Mucosa of rectum (tissue), 2 donors: ENCODE results near the gene MUC5B.
A peak's percentile ranks its signal among the peaks of the same experiment; 100 is the strongest.

Experiments
- H3K27ac ChIP-seq, 2 donors: one replicate each; pipeline ENCODE4 v1.7.0; 2013; ENCODE audit warnings: inconsistent platforms in 2 of 2, low read depth in 2 of 2, low read length in 2 of 2
- H3K27me3 ChIP-seq, 2 donors: one replicate each; pipeline ENCODE4 v1.7.0; 2013; ENCODE audit warnings: low read length in 2 of 2; ENCODE audit not compliant: control insufficient read depth in 2 of 2, insufficient read depth in 2 of 2
- H3K36me3 ChIP-seq, 2 donors: one replicate each; pipeline ENCODE4 v1.7.0; 2013; ENCODE audit warnings: low read length in 2 of 2; ENCODE audit not compliant: control insufficient read depth in 2 of 2, insufficient read depth in 2 of 2
- H3K4me1 ChIP-seq, 2 donors: one replicate each; pipeline ENCODE4 v1.7.0; 2013; ENCODE audit warnings: low read length in 2 of 2, mild to moderate bottlenecking in 1 of 2; ENCODE audit not compliant: control insufficient read depth in 2 of 2, insufficient read depth in 2 of 2
- H3K4me3 ChIP-seq, 2 donors: one replicate each; pipeline ENCODE4 v1.7.0; 2013; ENCODE audit warnings: low read length in 2 of 2
- H3K9ac ChIP-seq, 2 donors: one replicate each; pipeline ENCODE4 v1.7.0; 2013; ENCODE audit warnings: low read length in 2 of 2, low read depth in 1 of 2, mild to moderate bottlenecking in 1 of 2
- H3K9me3 ChIP-seq, 2 donors: one replicate each; pipeline ENCODE4 v1.7.0; 2013; ENCODE audit warnings: low read length in 2 of 2; ENCODE audit not compliant: control insufficient read depth in 2 of 2
- donor health status: healthy.
- donor health status: Normal muscosa, but diverticular disease.

The MUC5B gene

GRCh38 chr11:1234771-1235305 lies 12.0 kb downstream of the MUC5B start:
- Histone ChIP-seq H3K4me3 (no peak overlapping the region), H3K27ac (no peak overlapping the region), H3K27me3 (no peaks in the 10 kb centered on the region), H3K9me3 (no peaks in the 10 kb centered on the region), H3K36me3 (peaks cover 0 to 5% of the 10 kb centered on the region in 2 donors), H3K9ac (no peak overlapping the region), H3K4me1 (peaks cover 29 to 52% of the 10 kb centered on the region in 2 donors)

DNA sequence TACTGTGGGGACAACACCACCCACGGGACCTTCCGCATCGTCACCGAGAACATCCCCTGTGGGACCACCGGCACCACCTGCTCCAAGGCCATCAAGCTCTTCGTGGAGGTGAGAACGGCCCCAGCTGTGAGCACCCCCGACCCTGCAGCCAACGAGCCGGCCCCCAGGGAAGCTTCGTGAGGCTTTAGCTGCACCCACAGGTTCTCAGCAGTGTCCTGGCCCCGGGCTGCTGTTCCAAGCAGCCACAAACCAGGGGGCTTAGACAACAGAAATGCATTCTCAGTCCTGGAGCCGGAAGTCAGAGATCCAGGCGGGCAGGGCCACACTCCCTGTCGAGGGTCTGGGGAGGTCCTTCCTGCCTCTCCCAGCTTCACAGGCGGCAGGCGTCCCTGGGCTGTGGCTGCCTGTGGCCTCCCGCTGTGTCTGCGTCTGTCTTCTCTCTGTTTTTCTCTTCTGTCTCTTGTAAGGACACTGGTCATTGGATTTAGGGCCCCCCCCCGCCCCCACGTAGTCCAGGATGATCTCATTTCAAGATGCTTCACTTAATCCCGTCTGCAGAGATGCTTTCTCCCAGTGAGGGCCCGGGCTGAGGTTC lies 12.5 kb downstream of the MUC5B start:
- Histone ChIP-seq H3K4me3 (no peak overlapping the region), H3K27me3 (no peaks in the 10 kb centered on the region), H3K36me3 (peaks cover 3% of the 10 kb centered on the region in 2 donors), H3K27ac (no peak overlapping the region), H3K9me3 (no peaks in the 10 kb centered on the region), H3K4me1 (peaks cover 25 to 48% of the 10 kb centered on the region in 2 donors), H3K9ac (no peak overlapping the region)

DNA sequence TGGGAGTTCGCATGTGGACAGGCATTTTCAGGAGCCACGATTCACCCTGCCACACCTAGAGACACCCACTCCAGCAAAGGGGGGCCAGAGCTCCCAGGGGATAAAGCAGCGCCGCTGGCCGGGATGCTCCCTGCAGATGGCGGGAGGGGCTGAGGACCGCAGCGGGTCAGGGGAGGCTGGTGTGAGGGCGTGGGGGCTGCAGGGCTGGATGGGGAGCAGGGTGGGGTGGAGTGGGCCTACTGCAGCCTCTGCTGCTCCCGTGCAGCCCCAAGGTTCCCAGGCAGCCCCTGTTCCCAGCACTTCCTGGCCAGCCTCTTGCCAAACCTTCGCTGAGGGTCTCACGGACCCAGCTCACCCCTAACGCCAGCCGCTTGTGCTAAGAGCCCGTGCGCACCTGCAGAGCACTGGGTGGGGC lies 13.0 kb downstream of the MUC5B start:
- H3K4me1 ChIP-seq: peaks cover 25 to 48% of the 10 kb centered on the region in 2 donors
- no peaks in the 10 kb centered on the region for H3K27me3 ChIP-seq
- H3K9me3 ChIP-seq: no peaks in the 10 kb centered on the region

GRCh38 chr11:1236316-1237127 lies 13.7 kb downstream of the MUC5B start:
- H3K4me1 ChIP-seq: peaks cover 25 to 48% of the 10 kb centered on the region in 2 donors
- H3K4me3 ChIP-seq: no peak overlapping the region
- no peak overlapping the region for H3K9ac ChIP-seq
- peaks cover 6 to 13% of the 10 kb centered on the region in 2 donors for H3K36me3 ChIP-seq
- H3K9me3 ChIP-seq: no peaks in the 10 kb centered on the region
- H3K27ac ChIP-seq: peak overlapping the region; percentile 43 to 68
- no peaks in the 10 kb centered on the region for H3K27me3 ChIP-seq

More for the DNA sequence above, 13.0 kb downstream of the MUC5B start:
- H3K36me3 ChIP-seq: peaks cover 3 to 7% of the 10 kb centered on the region in 2 donors
- H3K9ac ChIP-seq: no peak overlapping the region
- no peak overlapping the region for H3K4me3 ChIP-seq
- no peak overlapping the region for H3K27ac ChIP-seq

DNA sequence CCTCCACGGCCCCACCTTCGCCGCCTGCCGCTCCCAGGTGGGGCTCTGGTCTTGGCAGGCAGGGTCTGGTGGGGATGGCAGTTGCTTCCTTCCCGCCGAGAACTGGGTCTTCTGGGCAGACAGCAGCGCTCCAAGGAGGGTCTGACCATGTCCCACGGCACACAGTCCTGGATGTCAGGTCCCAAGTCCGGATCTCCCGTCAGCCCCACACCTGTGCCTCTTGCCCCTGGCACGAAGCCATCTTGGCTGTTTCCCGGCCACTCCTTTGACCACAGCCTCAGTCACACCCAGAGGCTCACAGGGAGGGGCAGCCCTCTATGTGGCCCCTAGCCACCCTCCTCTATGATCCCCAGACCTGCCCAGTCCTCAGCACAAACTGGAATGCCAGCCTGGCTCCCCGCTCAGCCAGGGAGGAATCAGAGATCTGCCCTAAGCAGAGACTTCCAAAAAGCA lies 14.3 kb downstream of the MUC5B start:
- Histone ChIP-seq H3K9ac (no peak overlapping the region), H3K27ac (peak overlapping the region; percentile 43 to 68), H3K9me3 (no peaks in the 10 kb centered on the region), H3K4me1 (peaks cover 22 to 45% of the 10 kb centered on the region in 2 donors), H3K36me3 (peaks cover 8 to 15% of the 10 kb centered on the region in 2 donors), H3K4me3 (no peak overlapping the region), H3K27me3 (no peaks in the 10 kb centered on the region)

DNA sequence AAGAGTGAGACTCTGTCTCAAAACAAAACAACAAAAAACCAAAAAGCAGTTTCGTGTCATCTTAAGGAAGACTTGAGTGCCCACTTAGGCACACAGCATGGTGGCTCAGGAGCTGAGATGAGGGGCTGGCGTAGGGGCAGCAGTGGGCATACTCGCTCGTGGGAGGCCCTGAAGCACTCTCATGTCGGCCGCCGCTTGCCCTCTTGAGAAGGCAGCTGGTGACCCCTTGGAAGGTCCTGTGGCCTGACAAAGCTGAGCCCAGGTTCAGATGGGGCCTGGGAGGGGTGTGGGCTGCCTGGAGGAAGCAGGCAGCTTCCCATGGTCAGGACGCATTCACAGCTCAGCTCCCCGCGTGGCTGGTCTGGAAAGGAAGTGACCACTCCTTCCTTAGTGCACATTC lies 15.0 kb downstream of the MUC5B start:
- Histone ChIP-seq H3K27ac (peak overlapping the region; percentile 16 to 68), H3K27me3 (no peaks in the 10 kb centered on the region), H3K4me1 (peaks cover 16 to 39% of the 10 kb centered on the region in 2 donors), H3K36me3 (peaks cover 9 to 17% of the 10 kb centered on the region in 2 donors), H3K4me3 (no peak overlapping the region), H3K9ac (no peak overlapping the region), H3K9me3 (no peaks in the 10 kb centered on the region)

GRCh38 chr11:1238767-1239595 lies 16.1 kb downstream of the MUC5B start:
- H3K9ac ChIP-seq: no peak overlapping the region
- no peaks in the 10 kb centered on the region for H3K27me3 ChIP-seq
- no peaks in the 10 kb centered on the region for H3K9me3 ChIP-seq
- peaks cover 9 to 17% of the 10 kb centered on the region in 2 donors for H3K36me3 ChIP-seq
- no peak overlapping the region for H3K4me3 ChIP-seq
- H3K4me1 ChIP-seq: peaks cover 11 to 29% of the 10 kb centered on the region in 2 donors
- no peak overlapping the region for H3K27ac ChIP-seq

DNA sequence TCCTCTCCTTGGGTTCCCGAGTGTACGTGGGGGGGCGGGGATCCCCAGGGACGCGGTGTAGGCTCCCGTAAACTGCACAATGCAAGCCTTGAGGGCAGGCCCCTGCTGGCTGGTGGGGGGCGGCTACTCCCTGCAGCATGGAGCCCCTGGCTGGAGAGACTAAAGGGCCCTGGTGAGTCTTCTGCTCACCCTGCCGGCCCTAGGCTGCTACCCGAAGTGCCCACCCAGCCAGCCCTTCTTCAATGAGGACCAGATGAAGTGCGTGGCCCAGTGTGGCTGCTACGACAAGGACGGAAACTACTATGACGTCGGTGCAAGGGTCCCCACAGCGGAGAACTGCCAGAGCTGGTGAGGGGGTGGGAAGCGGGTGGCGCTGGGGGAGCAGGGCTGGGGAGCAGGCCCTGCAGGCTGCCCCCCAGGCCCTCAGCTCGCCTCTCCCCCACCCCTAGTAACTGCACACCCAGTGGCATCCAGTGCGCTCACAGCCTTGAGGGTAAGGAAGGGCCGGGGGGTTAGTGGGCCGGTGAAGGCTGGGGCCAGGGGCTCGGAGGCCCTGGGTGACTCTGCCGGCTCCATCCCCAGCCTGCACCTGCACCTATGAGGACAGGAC lies 16.8 kb downstream of the MUC5B start:
- peaks cover 9 to 17% of the 10 kb centered on the region in 2 donors for H3K36me3 ChIP-seq
- no peak overlapping the region for H3K9ac ChIP-seq
- no peak overlapping the region for H3K4me3 ChIP-seq
- H3K27me3 ChIP-seq: no peaks in the 10 kb centered on the region
- peaks cover 6 to 25% of the 10 kb centered on the region in 2 donors for H3K4me1 ChIP-seq
- H3K27ac ChIP-seq: no peak overlapping the region
- no peaks in the 10 kb centered on the region for H3K9me3 ChIP-seq

DNA sequence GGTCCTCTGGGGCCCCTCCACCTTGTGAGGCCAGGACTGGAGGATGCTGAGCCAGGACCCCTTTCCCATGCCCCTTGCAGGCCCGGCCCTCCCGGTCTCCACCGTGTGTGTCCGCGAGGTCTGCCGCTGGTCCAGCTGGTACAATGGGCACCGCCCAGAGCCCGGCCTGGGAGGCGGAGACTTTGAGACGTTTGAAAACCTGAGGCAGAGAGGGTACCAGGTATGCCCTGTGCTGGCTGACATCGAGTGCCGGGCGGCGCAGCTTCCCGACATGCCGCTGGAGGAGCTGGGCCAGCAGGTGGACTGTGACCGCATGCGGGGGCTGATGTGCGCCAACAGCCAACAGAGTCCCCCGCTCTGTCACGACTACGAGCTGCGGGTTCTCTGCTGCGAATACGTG lies 17.9 kb downstream of the MUC5B start:
- no peak overlapping the region for H3K9ac ChIP-seq
- H3K4me1 ChIP-seq: peaks cover 6 to 27% of the 10 kb centered on the region in 2 donors
- H3K9me3 ChIP-seq: no peaks in the 10 kb centered on the region
- peaks cover 9 to 17% of the 10 kb centered on the region in 2 donors for H3K36me3 ChIP-seq
- no peak overlapping the region for H3K27ac ChIP-seq
- H3K4me3 ChIP-seq: no peak overlapping the region
- H3K27me3 ChIP-seq: no peaks in the 10 kb centered on the region
